ENCODE results near the gene TGDS. TPM values are rescaled to one million over a fixed set of nuclear protein-coding genes. Genes with fewer than 3 reads are reported as not detected.

Gene TGDS
- total and polyA plus RNA-seq, 2 of the 8 experiments (the other 6 are each of a cell fraction or from before 2014, with no cell fraction given): 11.6 to 11.8 TPM

GRCh38 chr13:94623316-94623715, 27.4 kb upstream of the TGDS start (continued):
- TF ChIP-seq KDM4A (IDR thresholded peaks at IDR 0.05; ENCODE audit: low read depth, low read length, severe bottlenecking) (no peak), SP1 (IDR thresholded peaks at IDR 0.05; ENCODE audit: low read depth, low read length) (no peak), NANOG (IDR thresholded peaks at IDR 0.05; ENCODE audit: insufficient read depth, low read depth, low read length, poor library complexity, severe bottlenecking) (no peak), TAF1 (IDR thresholded peaks at IDR 0.05; ENCODE audit: low read depth, low read length) (no peak), CHD7 (IDR thresholded peaks at IDR 0.05; ENCODE audit: insufficient replicate concordance, low read length) (no peak), CHD1 (IDR thresholded peaks at IDR 0.05; ENCODE audit: low read depth, low read length) (no peak)

All from H1 (cell line).